Thyroid gland (tissue), 4 donors: Measurements from ENCODE around the gene OR1N1.

Source experiments
- CTCF ChIP-seq, 6 experiments: fragments of 200-600 bp in 3 of 6; fragments of 450-650 bp in 3 of 6; sonication (generic) in 3 of 6; IDR thresholded peaks; one replicate each; pipeline ENCODE4 v1.5.1; 2016 to 2019; ENCODE audit warnings: antibody characterized with exemption in 6 of 6, mild to moderate bottlenecking in 2 of 6, inconsistent platforms in 1 of 6, moderate library complexity in 1 of 6
- POLR2A ChIP-seq, 2 donors: fragments of 450-650 bp; IDR thresholded peaks; one replicate each; pipeline ENCODE4 v1.6.1; 2017; ENCODE audit warnings: antibody characterized with exemption in 2 of 2, mild to moderate bottlenecking in 2 of 2, moderate library complexity in 1 of 2

- TF ChIP-seq CTCF (IDR thresholded peaks at IDR 0.05) (no peak), POLR2A (IDR thresholded peaks at IDR 0.05) (no peak)
Measured at GRCh38 chr9:122510502-122510901, 16.6 kb downstream of the OR1N1 start, which contains the start of gene OR1J2.
